GM12872 (cell line): Measurements from ENCODE around the gene CACNG6.

Experiments
- CTCF ChIP-seq: IDR thresholded peaks from 3 replicates; pipeline ENCODE4 v1.5.1; 2011; ENCODE audit warnings: low read depth, mild to moderate bottlenecking, low read length, moderate library complexity; ENCODE audit not compliant: insufficient read depth

The CACNG6 gene

GRCh38 chr19:53951436-53951835, 40.0 kb upstream of the CACNG6 start:
- no peak for TF ChIP-seq CTCF

GRCh38 chr19:53951947-53952346, 39.5 kb upstream of the CACNG6 start:
- TF ChIP-seq CTCF: no peak

DNA sequence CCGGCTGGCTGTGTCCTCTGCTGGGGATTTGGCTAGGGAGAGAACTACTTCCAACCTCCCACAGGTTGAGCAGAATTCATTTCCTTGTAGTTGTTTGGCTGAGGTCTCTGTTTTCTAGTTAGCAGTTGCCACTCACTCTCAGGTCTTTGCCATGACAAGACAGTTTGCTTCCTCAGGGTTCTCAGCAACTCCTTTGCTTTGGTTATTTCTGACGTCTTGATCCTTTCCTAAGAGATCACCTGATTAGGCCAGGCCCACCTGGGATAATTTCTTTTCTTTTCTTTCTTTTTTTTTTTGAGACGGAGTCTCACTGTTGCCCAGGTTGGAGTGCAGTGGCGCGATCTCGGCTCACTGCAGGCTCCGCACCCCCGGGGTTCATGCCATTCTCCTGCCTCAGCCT, 38.1 kb upstream of the CACNG6 start:
- TF ChIP-seq CTCF: no peak

GRCh38 chr19:53957448-53958167, 33.8 kb upstream of the CACNG6 start:
- TF ChIP-seq CTCF: no peak

GRCh38 chr19:53958168-53958571, 33.3 kb upstream of the CACNG6 start:
- no peak for TF ChIP-seq CTCF

GRCh38 chr19:53958823-53959757, 32.3 kb upstream of the CACNG6 start:
- TF ChIP-seq CTCF: no peak

DNA sequence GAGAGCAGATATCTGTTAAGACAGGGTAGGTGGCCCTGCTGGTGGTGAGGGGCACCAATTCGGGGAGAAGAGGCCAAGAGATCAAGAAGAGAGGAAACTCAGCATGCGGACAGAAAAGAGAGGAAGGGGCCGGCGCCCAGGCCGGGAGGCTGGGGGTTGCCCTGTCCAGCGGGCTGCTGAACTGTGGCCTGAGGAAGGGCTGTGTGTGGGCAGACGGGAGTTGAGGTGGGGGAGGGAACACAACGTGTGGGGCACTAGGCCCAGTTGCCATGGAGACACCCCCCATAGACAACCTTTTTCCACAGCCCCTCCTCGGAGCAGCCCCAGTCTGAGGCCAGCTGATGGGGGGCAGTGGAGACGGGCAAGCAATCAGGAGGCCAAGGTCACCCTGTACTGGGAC, 31.2 kb upstream of the CACNG6 start:
- TF ChIP-seq CTCF: no peak
